ENCODE measurements around the gene ABCC1.

ABCC1 gene

GRCh38 chr16:16067127-16067526 lies 117.7 kb downstream of the ABCC1 start:
- H3K27me3 ChIP-seq (ENCODE audit: insufficient read depth, low read length) = no peaks in the 10 kb centered on the region
- H3K79me1 ChIP-seq (ENCODE audit: low read length) = no peaks in the 10 kb centered on the region
- no peak overlapping the region for H3K23ac ChIP-seq (ENCODE audit: low read length)
- H3K4me3 ChIP-seq (ENCODE audit: low read depth, low read length) = no peak overlapping the region
- H3K36me3 ChIP-seq (ENCODE audit: control insufficient read depth in 1 of 2, insufficient read depth in 2 of 2, low read length in 2 of 2) = peaks cover 5 to 9% of the 10 kb centered on the region in 2 experiments
- H3K79me2 ChIP-seq (ENCODE audit: control insufficient read depth, insufficient read depth, low read length, poor library complexity) = no peaks in the 10 kb centered on the region
- H3K9me3 ChIP-seq (ENCODE audit: insufficient read depth, low read depth, low read length) = no peaks in the 10 kb centered on the region
- H3K18ac ChIP-seq (ENCODE audit: low read length) = no peak overlapping the region
- no peak overlapping the region for H2AK5ac ChIP-seq (ENCODE audit: low read length)
- no CpG with 5 or more reads among the region's 13 CpGs for WGBS (ENCODE audit: extremely low coverage, insufficient coverage, insufficient read length)
- peaks cover 0 to 4% of the 10 kb centered on the region in 2 experiments for H3K4me1 ChIP-seq (ENCODE audit: control insufficient read depth in 1 of 2, insufficient read depth in 2 of 2, low read length in 2 of 2)
- no peak overlapping the region for H3K4ac ChIP-seq (ENCODE audit: low read depth, low read length)
- no peak overlapping the region for H2AFZ ChIP-seq (ENCODE audit: insufficient read depth, low read length, poor library complexity)
- H3K14ac ChIP-seq (ENCODE audit: low read length) = no peak overlapping the region
- no peak overlapping the region for H2BK12ac ChIP-seq (ENCODE audit: low read length)
- no peak overlapping the region for H2BK120ac ChIP-seq (ENCODE audit: insufficient read depth, low read length, poor library complexity)
- H3K4me2 ChIP-seq (ENCODE audit: low read length) = no peak overlapping the region
- H4K91ac ChIP-seq (ENCODE audit: low read depth, low read length) = no peak overlapping the region
- no peak overlapping the region for H2BK5ac ChIP-seq (ENCODE audit: low read depth, low read length, poor library complexity)
- no peak for DNase-seq
- no peak overlapping the region for H4K12ac ChIP-seq (ENCODE audit: low read depth, low read length)
- H4K8ac ChIP-seq (ENCODE audit: low read depth, low read length) = no peak overlapping the region
- no peak overlapping the region for H3K27ac ChIP-seq (ENCODE audit: low read depth, low read length)
- H3K9ac ChIP-seq (ENCODE audit: low read length) = no peak overlapping the region

GRCh38 chr16:16071631-16072244 lies 122.3 kb downstream of the ABCC1 start:
- Histone ChIP-seq H3K9me3 (ENCODE audit: insufficient read depth, low read depth, low read length) (no peaks in the 10 kb centered on the region), H3K27me3 (ENCODE audit: insufficient read depth, low read length) (no peaks in the 10 kb centered on the region), H2BK120ac (ENCODE audit: insufficient read depth, low read length, poor library complexity) (no peak overlapping the region), H3K27ac (ENCODE audit: low read depth, low read length) (no peak overlapping the region), H2BK12ac (ENCODE audit: low read length) (no peak overlapping the region), H3K79me2 (ENCODE audit: control insufficient read depth, insufficient read depth, low read length, poor library complexity) (peaks cover 2% of the 10 kb centered on the region), H2BK5ac (ENCODE audit: low read depth, low read length, poor library complexity) (no peak overlapping the region), H3K9ac (ENCODE audit: low read length) (no peak overlapping the region), H3K4me2 (ENCODE audit: low read length) (no peak overlapping the region), H3K4ac (ENCODE audit: low read depth, low read length) (no peak overlapping the region), H2AFZ (ENCODE audit: insufficient read depth, low read length, poor library complexity) (no peak overlapping the region), H3K14ac (ENCODE audit: low read length) (no peak overlapping the region), H3K36me3 (ENCODE audit: control insufficient read depth in 1 of 2, insufficient read depth in 2 of 2, low read length in 2 of 2) (peaks cover 9 to 13% of the 10 kb centered on the region in 2 experiments), H4K8ac (ENCODE audit: low read depth, low read length) (no peak overlapping the region), H4K12ac (ENCODE audit: low read depth, low read length) (no peak overlapping the region), H4K91ac (ENCODE audit: low read depth, low read length) (no peak overlapping the region), H3K4me3 (ENCODE audit: low read depth, low read length) (no peak overlapping the region), H2AK5ac (ENCODE audit: low read length) (no peak overlapping the region), H3K4me1 (ENCODE audit: control insufficient read depth in 1 of 2, insufficient read depth in 2 of 2, low read length in 2 of 2) (peaks cover 13 to 14% of the 10 kb centered on the region in 2 experiments), H3K79me1 (ENCODE audit: low read length) (peaks cover 4% of the 10 kb centered on the region), H3K23ac (ENCODE audit: low read length) (no peak overlapping the region), H3K18ac (ENCODE audit: low read length) (no peak overlapping the region)
- no peak for DNase-seq
- no CpG with 5 or more reads among the region's 11 CpGs for WGBS (ENCODE audit: extremely low coverage, insufficient coverage, insufficient read length)

DNA sequence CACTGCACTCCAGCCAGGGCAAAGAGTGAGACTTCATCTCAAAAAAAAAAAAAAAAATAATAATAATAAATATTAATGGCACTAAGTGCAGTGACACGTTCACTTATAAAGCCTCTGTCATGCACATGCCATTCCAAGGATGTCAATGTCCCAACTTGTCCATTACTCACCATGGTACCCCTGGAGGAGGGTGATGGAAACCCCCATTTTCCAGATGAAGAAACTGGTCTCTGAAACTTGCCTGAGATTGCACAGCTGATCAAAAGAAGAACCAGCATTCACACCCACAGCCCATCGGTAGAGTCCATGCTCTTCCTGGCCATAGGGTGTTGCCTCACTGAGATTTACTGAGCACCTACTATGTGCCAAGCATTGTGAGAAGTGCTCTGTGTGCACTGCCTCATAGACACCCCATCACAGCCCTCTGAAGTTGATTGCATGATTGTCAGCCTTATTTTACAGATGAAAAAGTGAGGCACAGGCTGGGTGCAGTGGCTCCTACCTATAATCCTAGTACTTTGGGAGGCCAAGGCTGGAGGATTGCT lies 123.7 kb downstream of the ABCC1 start:
- Histone ChIP-seq H4K12ac (ENCODE audit: low read depth, low read length) (no peak overlapping the region), H3K4me2 (ENCODE audit: low read length) (no peak overlapping the region), H3K79me2 (ENCODE audit: control insufficient read depth, insufficient read depth, low read length, poor library complexity) (peaks cover 2% of the 10 kb centered on the region), H2BK120ac (ENCODE audit: insufficient read depth, low read length, poor library complexity) (no peak overlapping the region), H3K27ac (ENCODE audit: low read depth, low read length) (no peak overlapping the region), H3K23ac (ENCODE audit: low read length) (no peak overlapping the region), H2BK5ac (ENCODE audit: low read depth, low read length, poor library complexity) (no peak overlapping the region), H4K8ac (ENCODE audit: low read depth, low read length) (no peak overlapping the region), H3K27me3 (ENCODE audit: insufficient read depth, low read length) (no peaks in the 10 kb centered on the region), H3K4ac (ENCODE audit: low read depth, low read length) (no peak overlapping the region), H2BK12ac (ENCODE audit: low read length) (peak overlapping the region; percentile 38), H3K9ac (ENCODE audit: low read length) (peak overlapping the region; percentile 48), H3K79me1 (ENCODE audit: low read length) (peaks cover 4% of the 10 kb centered on the region), H3K14ac (ENCODE audit: low read length) (no peak overlapping the region), H3K4me3 (ENCODE audit: low read depth, low read length) (no peak overlapping the region), H3K9me3 (ENCODE audit: insufficient read depth, low read depth, low read length) (no peaks in the 10 kb centered on the region), H4K91ac (ENCODE audit: low read depth, low read length) (no peak overlapping the region), H2AFZ (ENCODE audit: insufficient read depth, low read length, poor library complexity) (no peak overlapping the region), H3K36me3 (ENCODE audit: control insufficient read depth in 1 of 2, insufficient read depth in 2 of 2, low read length in 2 of 2) (peaks cover 13% of the 10 kb centered on the region in 2 experiments), H3K4me1 (ENCODE audit: control insufficient read depth in 1 of 2, insufficient read depth in 2 of 2, low read length in 2 of 2) (peaks cover 10 to 13% of the 10 kb centered on the region in 2 experiments), H3K18ac (ENCODE audit: low read length) (no peak overlapping the region), H2AK5ac (ENCODE audit: low read length) (no peak overlapping the region)
- DNase-seq = peak in 1 of 2 donors; percentile 44
- no CpG with 5 or more reads among the region's 2 CpGs for WGBS (ENCODE audit: extremely low coverage, insufficient coverage, insufficient read length)

- no peak overlapping the region for H4K12ac ChIP-seq (ENCODE audit: low read depth, low read length)
- H3K18ac ChIP-seq (ENCODE audit: low read length) = no peak overlapping the region
- peak overlapping the region; percentile 0 for H3K4me3 ChIP-seq (ENCODE audit: low read depth, low read length)
- no peak overlapping the region for H3K23ac ChIP-seq (ENCODE audit: low read length)
- H3K79me2 ChIP-seq (ENCODE audit: control insufficient read depth, insufficient read depth, low read length, poor library complexity) = peaks cover 2% of the 10 kb centered on the region
- peak overlapping the region; percentile 6 for H3K27ac ChIP-seq (ENCODE audit: low read depth, low read length)
- peak overlapping the region; percentile 75 for H4K91ac ChIP-seq (ENCODE audit: low read depth, low read length)
- H3K14ac ChIP-seq (ENCODE audit: low read length) = peak overlapping the region; percentile 79
- H3K4ac ChIP-seq (ENCODE audit: low read depth, low read length) = peak overlapping the region; percentile 34
- peaks cover 10 to 13% of the 10 kb centered on the region in 2 experiments for H3K4me1 ChIP-seq (ENCODE audit: control insufficient read depth in 1 of 2, insufficient read depth in 2 of 2, low read length in 2 of 2)
- no peak overlapping the region for H2AFZ ChIP-seq (ENCODE audit: insufficient read depth, low read length, poor library complexity)
- H3K36me3 ChIP-seq (ENCODE audit: control insufficient read depth in 1 of 2, insufficient read depth in 2 of 2, low read length in 2 of 2) = peaks cover 15 to 16% of the 10 kb centered on the region in 2 experiments
- no CpG with 5 or more reads among the region's 19 CpGs for WGBS (ENCODE audit: extremely low coverage, insufficient coverage, insufficient read length)
- no peaks in the 10 kb centered on the region for H3K27me3 ChIP-seq (ENCODE audit: insufficient read depth, low read length)
- H2BK12ac ChIP-seq (ENCODE audit: low read length) = peak overlapping the region; percentile 59
- H3K4me2 ChIP-seq (ENCODE audit: low read length) = peak overlapping the region; percentile 18
- peak; percentile 56 to 78 for DNase-seq
- peaks cover 4% of the 10 kb centered on the region for H3K79me1 ChIP-seq (ENCODE audit: low read length)
- H3K9me3 ChIP-seq (ENCODE audit: insufficient read depth, low read depth, low read length) = no peaks in the 10 kb centered on the region
- H2BK120ac ChIP-seq (ENCODE audit: insufficient read depth, low read length, poor library complexity) = peak overlapping the region; percentile 77
- no peak overlapping the region for H4K8ac ChIP-seq (ENCODE audit: low read depth, low read length)
- H3K9ac ChIP-seq (ENCODE audit: low read length) = no peak overlapping the region
- H2BK5ac ChIP-seq (ENCODE audit: low read depth, low read length, poor library complexity) = peak overlapping the region; percentile 75
- peak overlapping the region; percentile 52 for H2AK5ac ChIP-seq (ENCODE audit: low read length)
Observed at GRCh38 chr16:16073891-16074881, 124.8 kb downstream of the ABCC1 start.

All from trophoblast cell (in vitro differentiated cells and primary cell).